SJCRH30 (cell line): Measurements from ENCODE around the gene GDPGP1. TPM values are rescaled to one million over a fixed set of nuclear protein-coding genes. Genes with fewer than 3 reads are reported as not detected.

Experiments
- DNase-seq, 2 experiments: peaks; one replicate each; pipeline ENCODE4 v3.0.0-alpha.2; 2015 to 2020
- H3K27ac ChIP-seq: fragments of 250-450 bp; sonication (Bioruptor Pico); 2 replicates; pipeline ENCODE4 v1.5.1; 2020; ENCODE audit warnings: mild to moderate bottlenecking, moderate library complexity
- H3K27me3 ChIP-seq: fragments of 250-450 bp; sonication (Bioruptor Pico); 2 replicates; pipeline ENCODE4 v1.5.1; 2020; ENCODE audit warnings: mild to moderate bottlenecking, moderate library complexity
- H3K36me3 ChIP-seq: fragments of 250-450 bp; sonication (Bioruptor Pico); 2 replicates; pipeline ENCODE4 v1.5.1; 2020; ENCODE audit warnings: mild to moderate bottlenecking, moderate library complexity
- H3K4me1 ChIP-seq: fragments of 250-450 bp; sonication (Bioruptor Pico); 2 replicates; pipeline ENCODE4 v1.5.1; 2020; ENCODE audit warnings: mild to moderate bottlenecking, moderate library complexity
- H3K4me3 ChIP-seq: fragments of 250-450 bp; sonication (Bioruptor Pico); 2 replicates; pipeline ENCODE4 v1.5.1; 2020; ENCODE audit warnings: mild to moderate bottlenecking, moderate library complexity
- H3K9me3 ChIP-seq: fragments of 250-450 bp; sonication (Bioruptor Pico); replicated peaks from 2 replicates; pipeline ENCODE4 v1.5.1; 2020; ENCODE audit warnings: mild to moderate bottlenecking, moderate library complexity
- total RNA-seq: library from RNA; depleted of rRNA; stranded (reverse); fragments of >200 nt; shearing (Covaris generic); gene quantifications from 2 replicates; pipeline ENCODE4 v1.2.3, GENCODE V29; 2014

The GDPGP1 gene
- total RNA-seq, 1 experiment from 2014 or later, result 1.8 TPM

DNA sequence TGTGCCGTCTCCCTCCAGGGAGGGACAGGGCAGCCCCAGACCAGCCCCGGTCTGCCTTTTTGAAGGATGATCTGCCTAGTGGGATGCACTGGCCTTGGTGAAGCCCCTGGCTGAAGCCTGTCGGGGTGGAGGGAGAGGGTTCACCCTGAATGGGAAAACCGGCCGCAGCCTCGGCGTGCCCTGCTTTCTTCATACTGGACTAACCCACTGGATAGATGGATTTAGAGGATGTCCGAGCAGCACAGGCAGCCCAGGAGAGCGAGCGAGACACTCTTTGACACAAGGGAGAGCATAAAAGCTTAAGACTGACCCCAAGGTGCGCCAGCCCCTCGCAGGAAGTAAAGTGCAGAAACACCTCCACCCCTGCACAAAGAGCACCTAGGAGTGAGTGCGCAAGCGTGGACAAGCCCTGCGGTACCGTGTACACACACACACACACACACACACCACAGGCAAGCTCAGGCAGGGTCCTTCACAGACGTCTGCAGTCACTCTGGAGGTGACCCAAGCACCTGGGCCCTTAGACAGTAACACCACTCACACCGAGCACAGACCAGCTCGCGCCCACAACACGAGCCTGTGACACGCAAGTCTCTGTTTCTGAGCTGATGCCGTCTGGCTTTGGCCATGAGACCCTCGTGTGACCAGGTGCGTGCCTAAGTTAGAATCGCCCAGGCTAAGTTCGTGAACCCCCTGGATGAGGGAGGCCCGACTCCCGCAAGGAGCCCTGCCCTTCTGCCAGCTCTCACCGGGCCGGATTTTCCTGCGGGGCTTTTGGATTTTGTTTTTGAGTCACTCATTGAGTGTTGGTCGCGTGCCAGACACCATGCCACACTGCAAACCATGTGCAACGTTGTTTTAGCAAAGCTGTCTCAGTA lies 21.5 kb upstream of the GDPGP1 start:
- Histone ChIP-seq H3K27ac (no peak overlapping the region), H3K27me3 (no peaks in the 10 kb centered on the region), H3K4me1 (no peaks in the 10 kb centered on the region), H3K4me3 (no peak overlapping the region), H3K36me3 (no peaks in the 10 kb centered on the region), H3K9me3 (no peaks in the 10 kb centered on the region)
- DNase-seq, result no peak

DNA sequence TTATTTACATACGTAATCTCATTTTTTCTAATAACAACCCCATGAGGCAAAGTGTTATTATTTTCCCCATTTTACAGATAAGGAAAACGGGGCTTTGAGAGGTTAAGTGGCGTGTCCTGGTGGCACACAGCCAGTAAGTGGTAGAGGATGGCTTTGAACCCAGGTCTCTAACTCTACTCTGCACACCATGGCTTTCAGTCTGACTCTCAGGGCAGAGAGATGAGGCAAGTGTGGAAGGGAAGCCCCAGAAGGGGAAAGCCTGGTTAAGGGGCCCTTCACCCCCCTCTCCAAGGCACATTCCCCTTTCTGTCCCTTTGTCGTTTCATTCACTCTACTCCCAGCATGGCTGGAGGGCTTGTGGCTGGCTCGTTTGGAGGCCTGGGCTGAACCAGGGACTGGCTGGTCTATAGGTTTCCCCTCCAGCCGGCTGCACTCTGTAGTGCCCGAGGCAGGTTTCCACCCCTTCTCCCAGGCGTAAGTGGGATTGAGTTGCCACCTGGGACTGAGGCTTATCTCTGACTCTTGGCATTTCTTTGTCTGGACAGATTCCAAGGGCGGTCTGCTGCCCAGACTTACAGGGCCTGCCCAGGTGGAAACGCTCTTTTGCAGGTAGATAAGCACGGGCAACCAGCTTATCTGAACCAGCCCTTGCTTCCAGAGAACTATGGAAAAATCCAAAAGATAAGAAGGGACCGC lies 20.7 kb upstream of the GDPGP1 start:
- Histone ChIP-seq H3K4me3 (no peak overlapping the region), H3K27me3 (no peaks in the 10 kb centered on the region), H3K9me3 (no peaks in the 10 kb centered on the region), H3K27ac (no peak overlapping the region), H3K36me3 (no peaks in the 10 kb centered on the region), H3K4me1 (no peaks in the 10 kb centered on the region)
- peak in 1 of 2 experiments; percentile 31 for DNase-seq

DNA sequence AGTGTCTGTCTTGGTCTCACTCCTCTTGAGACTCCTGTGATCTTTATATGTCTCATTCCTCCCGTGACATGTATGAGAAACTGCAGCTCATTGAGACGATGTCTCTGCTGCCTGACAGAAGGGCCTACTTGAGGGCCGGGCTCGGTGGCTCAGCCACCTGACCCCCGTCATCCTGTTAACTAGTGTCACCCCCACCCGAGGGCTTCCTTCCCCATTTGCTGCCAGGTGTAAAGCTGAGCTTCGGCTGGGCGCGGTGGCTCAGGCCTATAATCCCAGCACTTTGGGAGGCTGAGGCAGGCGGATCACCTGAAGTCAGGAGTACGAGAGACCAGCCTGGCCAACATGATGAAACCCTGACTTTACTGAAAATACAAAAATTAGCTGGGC lies 20.2 kb upstream of the GDPGP1 start:
- Histone ChIP-seq H3K4me3 (no peak overlapping the region), H3K27ac (no peak overlapping the region), H3K9me3 (no peaks in the 10 kb centered on the region), H3K36me3 (no peaks in the 10 kb centered on the region), H3K4me1 (no peaks in the 10 kb centered on the region), H3K27me3 (no peaks in the 10 kb centered on the region)
- no peak for DNase-seq

DNA sequence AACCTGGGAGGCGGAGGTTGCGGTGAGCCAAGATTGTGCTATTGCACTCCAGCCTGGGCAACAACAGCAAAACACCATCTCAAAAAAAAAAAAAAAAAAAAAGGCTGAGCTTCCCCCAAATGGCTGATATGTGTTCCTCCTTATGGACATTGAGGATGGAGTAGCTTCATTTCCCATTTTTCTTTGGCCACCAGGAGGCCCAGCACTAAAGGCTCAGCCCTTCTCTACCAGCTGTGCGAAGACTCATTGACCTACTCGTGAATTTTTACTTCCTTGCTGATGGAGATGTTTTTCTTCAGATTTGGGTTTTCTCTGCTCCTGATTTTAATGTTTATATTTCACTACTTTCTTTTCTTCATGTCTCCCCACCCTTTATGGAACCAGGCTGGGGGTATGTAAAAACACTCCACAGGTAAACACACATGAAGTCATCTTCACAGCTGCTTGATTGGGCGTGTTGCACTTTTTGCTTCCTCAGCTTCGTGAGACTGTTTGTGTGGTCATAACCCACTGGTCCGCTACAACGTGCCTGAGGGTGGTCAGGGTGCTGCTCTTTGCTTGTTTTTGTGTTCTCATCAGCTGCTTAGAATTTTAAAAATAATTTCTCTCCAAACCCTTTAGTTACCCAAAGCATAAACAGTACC lies 19.3 kb upstream of the GDPGP1 start:
- no peak overlapping the region for H3K27ac ChIP-seq
- H3K36me3 ChIP-seq, result no peaks in the 10 kb centered on the region
- H3K9me3 ChIP-seq, result no peaks in the 10 kb centered on the region
- no peak overlapping the region for H3K4me3 ChIP-seq
- peak in 1 of 2 experiments; percentile 28 for DNase-seq
- H3K27me3 ChIP-seq, result no peaks in the 10 kb centered on the region
- no peaks in the 10 kb centered on the region for H3K4me1 ChIP-seq

DNA sequence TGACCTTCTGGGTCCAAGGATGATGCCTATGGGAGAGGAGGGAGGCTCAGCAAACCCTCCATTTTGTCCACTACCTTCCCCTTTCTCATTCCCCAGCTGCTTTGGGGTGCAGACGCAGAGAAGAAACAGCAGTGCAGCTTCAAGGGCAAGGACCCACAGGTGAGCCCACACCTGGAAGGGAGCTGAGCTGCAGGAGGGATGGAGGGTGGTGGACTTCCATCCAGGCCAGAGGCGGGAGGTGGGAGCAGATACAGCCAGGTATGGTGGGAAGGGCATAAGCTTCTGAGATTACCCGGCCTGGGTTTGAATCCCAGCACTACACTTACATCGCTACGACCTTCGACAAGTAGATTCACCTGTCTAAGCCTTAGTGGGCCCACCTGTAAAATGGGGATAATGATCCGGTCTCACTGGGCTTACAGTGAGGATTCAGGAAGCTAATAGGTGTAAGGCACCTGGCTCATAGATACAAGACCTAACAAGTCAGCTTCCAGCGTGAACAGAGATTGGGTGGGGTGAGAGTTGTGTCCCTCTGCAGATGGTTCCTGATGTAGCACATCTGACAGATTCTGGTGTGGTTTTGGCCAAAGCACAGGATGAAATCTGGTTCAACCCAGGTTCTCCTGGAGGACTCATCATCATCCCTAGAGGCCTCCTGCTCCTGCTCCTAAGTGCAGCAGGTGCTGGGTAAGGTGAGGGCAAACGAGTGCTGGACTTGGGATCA lies 16.2 kb upstream of the GDPGP1 start:
- H3K36me3 ChIP-seq, result no peaks in the 10 kb centered on the region
- H3K9me3 ChIP-seq, result no peaks in the 10 kb centered on the region
- H3K4me1 ChIP-seq, result no peaks in the 10 kb centered on the region
- no peak overlapping the region for H3K4me3 ChIP-seq
- no peaks in the 10 kb centered on the region for H3K27me3 ChIP-seq
- DNase-seq, result no peak
- H3K27ac ChIP-seq, result no peak overlapping the region

DNA sequence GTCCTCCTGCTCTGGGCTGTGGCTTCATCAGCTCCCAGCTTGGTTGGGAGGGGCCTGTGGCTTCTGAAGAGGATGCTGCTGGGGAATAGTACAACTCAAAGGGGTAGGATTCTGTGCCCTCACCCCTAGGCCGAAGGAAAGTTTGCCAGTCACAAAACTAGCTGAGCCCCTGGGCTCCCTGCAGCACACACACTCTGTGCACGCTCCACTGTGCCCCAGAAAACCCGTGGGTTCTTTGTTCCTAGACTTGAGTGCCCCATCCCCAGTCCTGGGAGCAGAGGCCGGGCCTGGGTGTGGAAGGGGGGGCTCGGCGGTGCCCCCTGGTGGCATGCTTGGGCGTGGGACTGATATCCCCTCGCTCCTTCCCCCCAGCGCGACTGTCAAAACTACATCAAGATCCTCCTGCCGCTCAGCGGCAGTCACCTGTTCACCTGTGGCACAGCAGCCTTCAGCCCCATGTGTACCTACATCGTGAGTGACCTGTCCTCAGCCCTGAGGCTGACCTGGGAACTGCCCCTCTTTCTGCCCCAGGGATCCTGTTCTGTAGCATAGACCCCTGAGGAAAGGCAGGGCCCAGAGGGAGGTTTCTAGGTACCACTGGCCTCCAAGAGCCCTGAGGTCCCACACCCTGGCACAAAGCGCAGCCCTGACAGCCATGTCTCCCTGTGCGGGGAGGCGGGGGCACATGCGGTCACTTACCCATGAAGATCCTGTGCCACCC lies 14.4 kb upstream of the GDPGP1 start:
- no peaks in the 10 kb centered on the region for H3K9me3 ChIP-seq

DNA sequence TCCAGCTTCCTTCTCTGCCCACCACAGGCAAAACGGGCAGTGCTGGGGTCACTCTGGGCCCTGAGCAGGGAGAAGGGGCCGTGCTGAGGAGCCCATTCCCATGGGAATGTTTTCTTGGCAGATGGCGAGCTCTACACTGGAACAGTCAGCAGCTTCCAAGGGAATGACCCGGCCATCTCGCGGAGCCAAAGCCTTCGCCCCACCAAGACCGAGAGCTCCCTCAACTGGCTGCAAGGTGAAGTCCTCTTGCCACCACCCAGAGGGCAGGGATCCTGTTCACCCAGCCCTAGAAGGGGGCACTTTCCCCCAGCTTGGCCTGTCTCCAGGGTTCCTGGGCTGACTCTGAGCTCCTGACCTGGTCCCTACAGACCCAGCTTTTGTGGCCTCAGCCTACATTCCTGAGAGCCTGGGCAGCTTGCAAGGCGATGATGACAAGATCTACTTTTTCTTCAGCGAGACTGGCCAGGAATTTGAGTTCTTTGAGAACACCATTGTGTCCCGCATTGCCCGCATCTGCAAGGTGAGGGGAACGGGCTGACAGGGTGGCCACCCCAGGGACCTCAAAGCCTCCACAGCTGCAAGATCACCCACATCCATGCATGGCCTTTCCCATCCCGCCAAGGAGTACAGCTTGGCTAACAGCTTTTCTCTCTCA lies 12.6 kb upstream of the GDPGP1 start:
- Histone ChIP-seq H3K4me3 (no peak overlapping the region), H3K27ac (no peak overlapping the region), H3K27me3 (no peaks in the 10 kb centered on the region), H3K4me1 (no peaks in the 10 kb centered on the region), H3K9me3 (no peaks in the 10 kb centered on the region), H3K36me3 (no peaks in the 10 kb centered on the region)
- peak; percentile 85 to 89 for DNase-seq

More for the DNA sequence above, 14.4 kb upstream of the GDPGP1 start:
- no peaks in the 10 kb centered on the region for H3K36me3 ChIP-seq
- no peaks in the 10 kb centered on the region for H3K27me3 ChIP-seq
- peak; percentile 46 to 70 for DNase-seq
- no peak overlapping the region for H3K4me3 ChIP-seq
- no peaks in the 10 kb centered on the region for H3K4me1 ChIP-seq
- H3K27ac ChIP-seq, result no peak overlapping the region

DNA sequence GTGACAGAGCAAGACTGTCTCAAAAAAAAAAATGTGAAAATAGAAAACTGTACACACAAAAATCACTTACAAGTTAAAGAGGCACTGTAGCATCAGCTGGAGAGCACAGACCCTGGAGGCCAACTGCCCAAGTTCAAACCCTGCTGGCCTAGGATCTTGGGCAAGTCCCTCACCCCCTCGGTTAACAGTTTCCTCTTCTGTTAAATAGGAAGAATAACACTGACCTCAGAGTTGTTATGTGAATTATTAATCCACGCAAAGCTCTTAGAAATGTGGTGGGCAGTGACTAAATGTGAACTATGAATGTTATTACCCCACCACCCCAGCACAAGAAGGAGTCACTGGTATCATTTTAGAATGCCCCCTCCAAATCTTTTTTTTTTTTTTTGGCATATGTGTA lies 11.5 kb upstream of the GDPGP1 start:
- no peak for DNase-seq
- no peaks in the 10 kb centered on the region for H3K4me1 ChIP-seq
- H3K9me3 ChIP-seq, result no peaks in the 10 kb centered on the region
- no peak overlapping the region for H3K4me3 ChIP-seq
- H3K27ac ChIP-seq, result no peak overlapping the region
- H3K27me3 ChIP-seq, result no peaks in the 10 kb centered on the region
- H3K36me3 ChIP-seq, result no peaks in the 10 kb centered on the region

DNA sequence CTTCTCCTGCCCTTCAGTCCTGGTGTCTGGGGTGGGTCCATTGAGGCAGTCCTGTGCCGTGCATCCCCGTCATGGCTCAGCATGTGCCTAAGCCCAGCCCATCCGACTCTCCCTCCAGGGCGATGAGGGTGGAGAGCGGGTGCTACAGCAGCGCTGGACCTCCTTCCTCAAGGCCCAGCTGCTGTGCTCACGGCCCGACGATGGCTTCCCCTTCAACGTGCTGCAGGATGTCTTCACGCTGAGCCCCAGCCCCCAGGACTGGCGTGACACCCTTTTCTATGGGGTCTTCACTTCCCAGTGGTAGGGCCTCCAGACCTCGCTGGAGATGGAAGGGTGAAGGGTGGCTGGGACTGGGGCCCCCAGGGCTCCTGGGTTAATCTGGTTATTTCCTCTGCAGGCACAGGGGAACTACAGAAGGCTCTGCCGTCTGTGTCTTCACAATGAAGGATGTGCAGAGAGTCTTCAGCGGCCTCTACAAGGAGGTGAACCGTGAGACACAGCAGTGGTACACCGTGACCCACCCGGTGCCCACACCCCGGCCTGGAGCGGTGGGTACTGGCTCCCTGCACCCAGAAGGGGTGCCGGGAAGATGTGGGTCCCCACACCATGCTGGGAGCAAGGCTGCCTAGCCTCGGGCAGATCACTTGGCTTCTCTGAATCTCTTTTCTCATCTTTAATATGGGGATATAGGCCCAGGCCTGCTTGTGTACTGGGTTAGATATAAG lies 10.4 kb upstream of the GDPGP1 start:
- H3K27me3 ChIP-seq, result no peaks in the 10 kb centered on the region
- no peak overlapping the region for H3K4me3 ChIP-seq
- no peak for DNase-seq
- H3K36me3 ChIP-seq, result no peaks in the 10 kb centered on the region
- no peaks in the 10 kb centered on the region for H3K4me1 ChIP-seq
- no peaks in the 10 kb centered on the region for H3K9me3 ChIP-seq
- H3K27ac ChIP-seq, result no peak overlapping the region

DNA sequence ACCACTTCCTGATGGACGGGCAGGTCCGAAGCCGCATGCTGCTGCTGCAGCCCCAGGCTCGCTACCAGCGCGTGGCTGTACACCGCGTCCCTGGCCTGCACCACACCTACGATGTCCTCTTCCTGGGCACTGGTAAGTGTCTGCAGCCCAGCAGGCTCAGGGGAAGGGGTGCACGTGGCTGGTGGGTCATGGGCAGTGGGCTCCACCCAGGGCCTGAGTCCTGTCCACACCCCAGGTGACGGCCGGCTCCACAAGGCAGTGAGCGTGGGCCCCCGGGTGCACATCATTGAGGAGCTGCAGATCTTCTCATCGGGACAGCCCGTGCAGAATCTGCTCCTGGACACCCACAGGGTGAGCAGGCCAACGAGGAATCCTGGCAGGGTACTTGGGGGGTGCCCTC lies 9.0 kb upstream of the GDPGP1 start:
- Histone ChIP-seq H3K4me1 (no peaks in the 10 kb centered on the region), H3K27ac (no peak overlapping the region), H3K27me3 (no peaks in the 10 kb centered on the region), H3K36me3 (no peaks in the 10 kb centered on the region), H3K9me3 (no peaks in the 10 kb centered on the region), H3K4me3 (no peak overlapping the region)
- no peak for DNase-seq

DNA sequence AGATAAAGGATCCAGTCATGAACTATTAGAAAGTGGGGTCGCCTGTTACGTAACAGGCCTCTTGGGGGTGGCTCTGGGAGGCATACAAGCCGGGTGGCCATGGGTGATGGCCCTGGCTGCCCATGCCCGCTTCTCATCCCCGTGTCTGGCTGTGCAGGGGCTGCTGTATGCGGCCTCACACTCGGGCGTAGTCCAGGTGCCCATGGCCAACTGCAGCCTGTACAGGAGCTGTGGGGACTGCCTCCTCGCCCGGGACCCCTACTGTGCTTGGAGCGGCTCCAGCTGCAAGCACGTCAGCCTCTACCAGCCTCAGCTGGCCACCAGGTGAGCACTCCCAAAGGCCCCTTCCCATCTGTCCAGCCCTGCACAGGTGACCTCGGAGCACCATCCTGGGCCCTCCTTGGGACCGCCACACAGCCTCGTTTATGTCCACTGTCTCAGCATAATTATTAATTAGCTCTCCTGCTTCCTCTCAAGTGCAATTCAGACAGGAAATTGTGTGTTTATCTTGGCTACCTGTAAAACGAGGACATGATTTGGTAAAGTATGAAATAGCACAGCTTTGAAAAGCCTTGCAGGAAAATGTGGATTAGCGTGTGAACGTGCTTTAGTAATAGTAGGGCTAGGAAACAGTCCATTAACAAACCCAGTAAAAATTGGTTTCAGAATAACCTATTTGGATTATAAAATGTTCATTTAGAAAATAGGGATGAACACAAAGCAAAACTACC lies 8.3 kb upstream of the GDPGP1 start:
- no peak overlapping the region for H3K27ac ChIP-seq
- H3K36me3 ChIP-seq, result no peaks in the 10 kb centered on the region
- H3K27me3 ChIP-seq, result no peaks in the 10 kb centered on the region
- no peak for DNase-seq
- no peaks in the 10 kb centered on the region for H3K4me1 ChIP-seq
- H3K9me3 ChIP-seq, result no peaks in the 10 kb centered on the region
- no peak overlapping the region for H3K4me3 ChIP-seq

DNA sequence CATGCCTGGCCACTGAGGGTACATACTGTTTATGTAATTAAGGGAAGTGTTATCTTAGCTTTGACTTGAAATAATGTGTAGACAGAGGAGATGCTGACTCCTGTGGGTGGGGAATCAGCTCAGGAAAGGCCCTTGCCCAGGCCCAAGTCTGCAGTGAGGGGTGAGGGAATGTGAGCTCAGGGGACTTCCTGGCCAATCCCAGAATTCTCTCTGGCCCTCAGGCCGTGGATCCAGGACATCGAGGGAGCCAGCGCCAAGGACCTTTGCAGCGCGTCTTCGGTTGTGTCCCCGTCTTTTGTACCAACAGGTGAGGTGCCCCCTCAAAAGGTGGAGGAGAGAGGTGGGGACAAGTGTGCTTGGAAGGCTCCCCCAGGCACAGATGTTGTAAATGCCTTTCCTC lies 6.7 kb upstream of the GDPGP1 start:
- Histone ChIP-seq H3K9me3 (no peaks in the 10 kb centered on the region), H3K27ac (no peak overlapping the region), H3K4me3 (no peak overlapping the region), H3K36me3 (no peaks in the 10 kb centered on the region), H3K4me1 (no peaks in the 10 kb centered on the region), H3K27me3 (no peaks in the 10 kb centered on the region)
- DNase-seq, result no peak
